Endometrial microvascular endothelial cells (primary cell): ENCODE data around the gene PYGB. TPM values are rescaled to one million over a fixed set of nuclear protein-coding genes. Genes with fewer than 3 reads are reported as not detected.

Experiments
- in situ Hi-C: cut with HindIII; loops from 2 replicates; pipeline ENCODE4 v1.10.0; 2017; ENCODE audit warnings: low sequenced_read_pairs, low pct_unique_long_range_greater_than_20kb; ENCODE audit errors: inconsistent ontology term
- total RNA-seq: library from RNA; depleted of rRNA; stranded (reverse); fragments of >200 nt; gene quantifications from one replicate; pipeline ENCODE4 v1.2.3, GENCODE V29; 2015; ENCODE audit errors: inconsistent ontology term

PYGB gene
- total RNA-seq, 1 donor from 2014 or later, result 126 TPM

DNA sequence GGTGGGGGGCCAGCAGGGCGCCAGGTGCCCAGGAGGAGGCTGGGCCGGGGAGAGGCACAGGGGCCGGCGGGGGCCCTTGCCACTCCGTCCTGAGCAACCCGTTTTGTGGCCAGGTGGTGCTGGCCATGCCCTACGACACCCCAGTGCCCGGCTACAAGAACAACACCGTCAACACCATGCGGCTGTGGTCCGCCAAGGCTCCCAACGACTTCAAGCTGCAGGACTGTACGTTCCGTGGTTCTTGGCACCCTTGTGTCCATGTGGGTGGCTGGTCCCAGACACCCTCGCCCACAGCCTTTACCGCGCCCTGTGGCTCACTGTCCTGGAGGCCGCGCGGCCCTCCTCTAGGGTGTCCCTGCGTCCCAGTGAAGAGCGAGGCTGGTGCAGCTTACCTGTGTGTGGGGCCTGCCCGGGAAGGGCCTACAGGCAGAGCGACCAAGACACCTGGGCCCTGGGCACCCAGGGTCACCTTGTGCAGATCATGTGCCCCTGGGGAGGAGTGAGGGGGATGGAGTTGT lies 28.7 kb downstream of the PYGB start:
- in situ Hi-C loops, result no loop called here

DNA sequence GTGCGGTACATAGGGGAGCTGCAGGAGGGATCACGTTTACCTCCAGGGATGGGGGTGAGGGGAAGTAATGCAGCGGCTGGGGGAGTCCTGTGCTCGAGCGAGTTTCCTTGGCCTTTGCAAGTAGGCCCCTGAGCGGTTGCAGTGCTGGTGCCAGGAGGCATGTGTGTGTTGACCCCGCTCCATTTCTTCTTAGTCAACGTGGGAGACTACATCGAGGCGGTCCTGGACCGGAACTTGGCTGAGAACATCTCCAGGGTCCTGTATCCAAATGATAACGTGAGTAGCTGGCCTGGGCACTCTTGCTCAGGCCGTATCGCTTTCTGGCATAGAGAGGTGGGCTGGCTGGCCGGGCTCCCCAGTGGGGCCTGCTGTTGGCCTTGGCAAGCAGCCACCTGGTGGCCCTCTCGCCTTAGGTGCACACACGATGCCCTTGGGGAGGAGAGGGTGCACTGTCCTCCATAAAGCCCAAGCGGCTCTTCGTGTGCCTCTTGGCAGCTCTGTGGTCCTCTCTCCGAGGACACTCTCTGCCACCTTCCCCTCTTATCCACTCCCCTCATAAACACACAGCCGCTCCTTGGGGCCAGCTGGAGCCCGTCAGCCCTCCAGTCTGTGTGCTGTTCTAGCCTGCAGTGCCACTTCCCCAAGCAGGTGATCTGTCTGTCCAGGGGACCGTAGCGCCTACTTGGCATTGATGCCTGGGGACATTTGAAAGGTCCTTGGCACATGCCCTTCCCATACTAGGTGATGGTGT lies 29.3 kb downstream of the PYGB start:
- in situ Hi-C loops, result no loop called here

DNA sequence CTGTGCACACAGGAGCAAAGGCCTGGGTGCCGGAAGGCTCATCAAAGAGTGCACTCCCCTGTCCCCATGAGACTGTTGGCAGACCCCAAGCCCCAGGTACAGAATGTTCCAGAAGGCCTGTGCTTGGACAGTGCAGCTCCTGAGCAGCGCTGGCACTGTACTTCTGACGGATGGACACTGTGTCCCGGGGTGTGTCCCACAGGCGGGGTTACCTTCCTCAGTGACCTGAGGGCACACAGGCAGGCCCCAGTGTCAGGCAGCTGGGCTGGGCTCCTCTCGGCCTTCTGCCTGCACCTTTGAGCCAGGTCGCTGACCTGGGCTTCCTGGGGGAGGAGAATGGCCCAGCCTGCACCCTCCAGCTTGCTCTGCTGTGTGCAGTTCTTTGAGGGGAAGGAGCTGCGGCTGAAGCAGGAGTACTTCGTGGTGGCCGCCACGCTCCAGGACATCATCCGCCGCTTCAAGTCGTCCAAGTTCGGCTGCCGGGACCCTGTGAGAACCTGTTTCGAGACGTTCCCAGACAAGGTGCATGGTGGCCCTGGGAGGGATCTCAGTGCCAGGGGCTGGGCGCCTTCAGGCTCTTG lies 30.1 kb downstream of the PYGB start:
- in situ Hi-C loops, result no loop called here

DNA sequence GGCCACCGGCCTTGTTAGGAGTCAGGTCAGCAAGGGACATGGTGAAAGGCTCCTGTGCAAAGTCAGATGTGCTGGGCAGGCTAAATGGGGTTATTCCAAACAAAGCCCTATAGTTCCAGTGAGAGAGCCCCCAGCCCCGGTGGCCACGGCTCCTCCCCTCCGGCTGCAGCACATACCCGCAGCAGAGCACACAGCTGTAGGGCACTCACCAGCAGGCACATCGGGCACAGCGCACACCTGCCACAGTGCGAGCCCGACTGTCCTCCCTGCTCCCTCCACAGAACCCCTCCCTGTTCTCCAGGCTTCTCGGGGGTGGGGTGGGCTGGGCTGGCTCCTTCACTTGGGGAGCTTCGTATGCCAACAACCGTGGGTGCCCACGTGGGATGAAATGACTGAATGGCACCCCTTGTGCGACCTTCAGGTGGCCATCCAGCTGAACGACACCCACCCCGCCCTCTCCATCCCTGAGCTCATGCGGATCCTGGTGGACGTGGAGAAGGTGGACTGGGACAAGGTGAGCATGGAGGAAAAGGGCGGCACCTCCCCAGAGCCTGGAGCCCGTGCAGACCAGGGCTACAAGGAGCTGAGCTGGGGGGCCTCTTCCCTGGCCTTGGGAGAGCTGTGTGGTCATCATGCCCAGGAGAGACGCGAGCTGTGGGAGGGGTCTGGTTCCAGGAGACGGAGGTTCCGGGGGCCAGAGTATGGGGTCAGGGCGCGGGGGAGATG lies 30.9 kb downstream of the PYGB start:
- in situ Hi-C loops, result no loop called here

DNA sequence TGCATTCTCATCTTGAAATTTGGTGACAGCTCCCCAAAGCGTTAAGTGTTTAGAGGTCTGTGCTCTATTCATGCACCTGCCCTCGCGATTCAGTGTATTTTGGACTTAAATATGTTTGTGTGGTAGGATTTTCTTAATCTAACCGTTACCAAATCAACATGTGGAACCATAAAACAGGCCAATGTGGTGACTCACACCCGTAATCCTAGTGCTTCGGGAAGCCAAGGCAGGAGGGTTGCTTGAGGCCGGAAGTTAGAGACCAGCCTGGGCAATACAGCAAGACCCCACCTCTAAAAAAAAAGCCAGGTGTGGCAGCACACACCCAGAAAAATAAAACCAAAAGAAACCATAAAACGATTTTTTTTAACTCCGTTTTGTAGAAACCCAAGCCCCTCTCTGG lies 31.5 kb downstream of the PYGB start:
- in situ Hi-C loops, result no loop called here

DNA sequence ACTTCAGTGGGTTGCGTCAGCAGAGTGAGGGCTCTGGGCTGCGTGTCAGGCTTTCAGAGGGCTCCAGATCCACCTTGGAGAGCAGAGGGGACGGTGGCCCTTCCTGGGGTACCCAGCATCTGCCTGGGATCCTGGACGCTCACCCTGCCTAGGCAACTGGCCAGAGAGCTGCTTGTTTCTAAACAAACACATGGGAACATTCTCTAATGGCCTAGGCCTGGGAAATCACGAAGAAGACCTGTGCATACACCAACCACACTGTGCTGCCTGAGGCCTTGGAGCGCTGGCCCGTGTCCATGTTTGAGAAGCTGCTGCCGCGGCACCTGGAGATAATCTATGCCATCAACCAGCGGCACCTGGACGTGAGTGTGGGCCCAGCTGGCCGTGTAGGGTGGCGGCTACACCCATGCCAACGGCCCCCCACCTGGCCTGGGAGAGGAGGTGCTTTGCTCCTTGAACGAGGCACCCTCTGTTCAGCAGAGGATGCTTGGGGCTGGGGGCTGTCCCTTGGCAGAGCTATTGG lies 32.2 kb downstream of the PYGB start:
- in situ Hi-C loops, result no loop called here

DNA sequence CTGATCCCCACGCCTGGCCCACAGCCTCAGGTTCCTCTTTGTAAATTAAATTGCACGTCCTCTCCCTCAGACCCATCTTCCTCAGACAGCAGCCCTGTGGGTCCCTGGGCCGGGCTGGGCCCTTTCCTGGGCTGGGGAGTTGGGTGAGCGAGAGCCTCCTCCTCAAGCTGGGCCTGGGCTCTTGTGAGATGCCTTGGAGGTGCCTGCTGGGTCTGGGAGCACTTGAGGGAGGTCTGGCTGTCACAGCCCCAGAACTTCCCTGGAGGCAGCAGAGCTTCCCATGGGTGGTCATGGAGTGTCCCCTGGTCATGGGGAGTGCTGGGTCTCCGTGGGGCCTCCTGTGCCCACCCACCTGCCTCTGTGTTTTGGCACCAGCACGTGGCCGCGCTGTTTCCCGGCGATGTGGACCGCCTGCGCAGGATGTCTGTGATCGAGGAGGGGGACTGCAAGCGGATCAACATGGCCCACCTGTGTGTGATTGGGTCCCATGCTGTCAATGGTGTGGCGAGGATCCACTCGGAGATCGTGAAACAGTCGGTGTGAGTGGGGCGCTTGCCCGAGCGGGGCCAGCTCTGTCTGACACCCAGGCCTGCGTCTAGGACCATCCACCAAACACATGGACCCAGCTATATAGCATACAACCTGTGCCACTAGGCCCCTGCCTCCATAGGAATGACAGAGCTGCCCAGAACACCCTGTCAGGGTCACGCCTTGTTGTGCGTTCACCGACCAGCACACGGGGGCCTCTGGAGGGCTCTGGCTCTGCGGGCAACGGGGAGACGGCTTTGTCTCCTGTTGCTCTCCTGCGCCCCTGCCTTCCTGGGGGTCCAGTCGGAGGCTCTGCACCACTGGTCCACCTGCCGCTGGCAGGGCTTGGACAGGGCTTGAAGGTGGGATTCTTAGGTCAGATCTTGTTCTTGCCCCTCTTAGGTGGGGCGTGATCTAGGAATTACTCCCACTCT lies 33.0 kb downstream of the PYGB start:
- in situ Hi-C loops, result no loop called here

DNA sequence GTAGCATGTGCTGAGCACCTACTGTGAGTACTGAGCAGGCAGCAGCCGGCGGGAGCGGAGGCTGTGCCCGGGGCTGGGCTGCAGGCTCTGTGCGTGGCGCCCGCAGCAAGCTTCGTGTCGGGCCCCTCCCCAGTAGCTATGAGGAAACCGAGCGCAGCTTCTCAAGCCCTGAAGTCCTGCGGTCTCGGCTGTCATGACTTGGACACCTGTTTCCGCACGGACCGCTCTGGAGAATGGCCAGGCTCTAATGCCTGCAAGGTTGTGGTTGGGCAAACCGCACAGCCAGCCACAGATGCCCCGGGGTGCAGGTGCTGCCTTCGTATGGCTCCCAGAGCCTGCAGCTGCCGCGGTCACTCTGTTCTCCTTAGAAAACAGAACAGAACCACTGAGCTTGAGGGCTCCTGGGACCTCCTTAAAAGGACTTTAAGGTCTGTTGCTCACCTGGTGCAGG lies 33.7 kb downstream of the PYGB start:
- in situ Hi-C loops, result no loop called here

DNA sequence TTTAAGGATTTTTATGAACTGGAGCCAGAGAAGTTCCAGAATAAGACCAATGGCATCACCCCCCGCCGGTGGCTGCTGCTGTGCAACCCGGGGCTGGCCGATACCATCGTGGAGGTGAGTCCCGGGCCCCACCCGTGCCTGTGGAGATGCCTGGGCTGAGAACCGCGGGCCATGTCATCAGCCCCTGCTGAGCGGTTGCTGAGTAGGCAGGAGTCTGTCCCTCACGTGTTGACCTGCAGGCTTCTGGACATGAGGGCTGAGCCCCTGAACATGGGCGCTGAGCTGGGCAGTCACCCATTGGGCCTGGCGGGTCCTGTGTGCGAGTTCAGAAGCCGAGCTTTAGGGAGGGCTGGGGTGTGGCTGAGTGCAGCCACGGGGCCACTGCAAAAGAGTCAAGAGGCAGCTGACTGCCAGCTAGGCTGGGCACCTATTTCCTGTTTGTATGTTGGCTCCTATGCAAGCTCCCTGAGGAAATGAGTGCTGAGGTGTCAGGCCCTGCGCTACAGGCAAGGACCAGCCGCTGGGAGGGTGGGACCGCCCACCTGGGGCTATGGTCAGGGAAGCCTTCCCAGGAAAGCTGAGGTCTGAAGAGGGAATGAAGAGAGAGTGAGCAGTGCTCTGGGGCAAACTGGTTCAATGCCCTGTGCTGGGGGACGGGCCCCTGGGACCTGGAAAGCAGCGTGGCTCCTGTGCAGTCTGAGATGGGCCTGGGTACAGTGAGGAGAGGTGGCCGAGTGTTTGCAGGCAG lies 34.3 kb downstream of the PYGB start:
- in situ Hi-C loops, result no loop called here

DNA sequence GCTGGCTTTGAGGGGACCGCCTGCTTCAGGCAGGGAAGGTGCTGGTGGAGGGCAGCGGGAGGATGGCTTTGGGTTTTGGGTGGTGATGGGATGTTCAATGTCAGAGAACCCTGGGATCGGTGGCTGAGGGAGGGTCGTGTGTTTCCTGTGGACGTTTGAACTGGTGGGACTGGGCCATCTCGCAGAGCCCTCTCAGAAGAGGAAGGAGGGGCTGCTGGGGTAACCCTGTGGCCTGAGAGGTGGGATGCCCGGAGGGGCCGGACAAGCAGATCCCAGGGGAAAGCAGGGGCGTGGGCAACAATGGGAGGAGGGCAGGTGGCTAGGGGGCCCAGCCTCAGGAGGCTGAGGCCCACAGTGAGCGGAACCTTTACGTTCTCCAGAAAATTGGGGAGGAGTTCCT lies 34.9 kb downstream of the PYGB start:
- in situ Hi-C loops, result no loop called here

DNA sequence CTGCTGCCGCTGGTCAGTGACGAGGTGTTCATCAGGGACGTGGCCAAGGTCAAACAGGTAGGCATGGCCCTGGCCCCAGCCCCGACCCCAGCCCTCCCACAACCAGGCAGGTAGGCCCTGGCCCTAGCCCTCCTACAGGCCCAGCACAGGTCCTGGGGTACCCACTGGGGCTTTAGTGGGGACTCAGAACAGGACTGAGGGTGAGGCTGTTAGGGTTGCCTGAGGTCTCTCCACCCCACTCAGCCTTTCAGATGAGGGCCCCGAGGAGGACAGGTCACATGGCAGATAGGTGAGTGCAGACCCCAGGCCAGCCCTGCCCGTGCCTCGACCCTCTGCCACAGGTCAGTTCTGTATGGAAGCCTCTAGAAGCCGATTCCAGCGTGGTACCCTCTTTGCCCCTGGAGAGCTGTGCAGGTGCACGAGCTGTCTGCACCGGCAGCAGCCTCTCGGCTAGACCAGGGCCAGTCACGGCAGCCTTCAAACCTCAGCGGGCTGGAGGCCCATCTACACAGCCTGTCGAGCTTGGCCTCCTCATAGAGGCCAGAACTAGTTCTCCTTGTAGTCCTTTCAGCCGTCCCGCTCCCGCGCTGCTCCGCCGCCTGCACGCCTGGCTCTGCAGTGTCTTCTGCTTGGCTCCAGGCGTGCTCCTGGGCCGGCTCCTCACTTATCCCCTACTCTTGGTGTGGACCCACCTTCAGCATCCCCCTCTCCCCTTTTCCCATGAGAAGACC lies 35.5 kb downstream of the PYGB start:
- in situ Hi-C loops, result no loop called here

DNA sequence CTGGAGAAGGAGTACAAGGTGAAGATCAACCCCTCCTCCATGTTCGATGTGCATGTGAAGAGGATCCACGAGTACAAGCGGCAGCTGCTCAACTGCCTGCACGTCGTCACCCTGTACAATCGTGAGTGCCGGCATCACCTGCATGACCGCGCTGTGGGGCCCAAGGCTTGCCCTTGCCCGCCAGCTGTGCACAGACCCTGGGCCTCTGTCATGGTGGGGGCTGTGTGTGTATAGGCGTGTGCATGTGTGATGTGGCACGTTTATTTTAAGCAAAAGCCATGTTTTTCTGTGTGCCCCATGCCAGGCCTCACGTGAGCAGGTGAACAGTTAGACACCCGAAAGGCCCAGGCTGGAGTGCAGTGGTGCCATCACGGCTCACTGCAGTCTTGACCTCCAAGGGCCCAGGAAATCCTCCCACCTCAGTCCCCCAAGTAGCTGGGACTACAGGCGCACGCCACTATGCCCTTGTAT lies 36.3 kb downstream of the PYGB start:
- in situ Hi-C loops, result no loop called here

DNA sequence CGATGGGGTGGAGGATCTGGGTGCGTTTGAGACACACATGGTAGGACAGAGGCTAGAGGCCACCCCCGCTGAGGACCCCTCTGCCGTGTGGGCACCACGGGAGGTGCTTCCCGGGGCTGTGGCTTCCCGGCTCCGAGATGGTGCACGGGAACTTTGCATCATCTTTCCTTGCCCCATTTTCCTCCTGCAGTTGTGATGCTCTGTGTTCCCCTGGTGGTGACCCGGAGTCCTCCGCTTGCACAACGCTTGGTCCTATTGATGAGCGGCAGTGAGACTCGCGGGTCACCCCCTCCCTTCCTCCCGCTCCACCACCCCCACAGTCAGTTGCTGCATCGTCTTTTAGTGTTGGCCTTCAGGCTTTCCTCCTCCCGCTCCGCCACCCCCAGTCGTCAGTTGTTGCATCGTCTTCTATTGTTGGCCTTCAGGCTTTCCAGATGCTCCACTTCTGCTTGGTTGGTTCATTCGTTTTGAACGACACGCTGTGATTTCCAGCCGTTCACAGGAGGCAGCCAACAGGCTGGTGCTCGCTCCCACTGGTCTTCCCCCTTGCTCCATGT lies 37.3 kb downstream of the PYGB start:
- in situ Hi-C loops, result no loop called here

DNA sequence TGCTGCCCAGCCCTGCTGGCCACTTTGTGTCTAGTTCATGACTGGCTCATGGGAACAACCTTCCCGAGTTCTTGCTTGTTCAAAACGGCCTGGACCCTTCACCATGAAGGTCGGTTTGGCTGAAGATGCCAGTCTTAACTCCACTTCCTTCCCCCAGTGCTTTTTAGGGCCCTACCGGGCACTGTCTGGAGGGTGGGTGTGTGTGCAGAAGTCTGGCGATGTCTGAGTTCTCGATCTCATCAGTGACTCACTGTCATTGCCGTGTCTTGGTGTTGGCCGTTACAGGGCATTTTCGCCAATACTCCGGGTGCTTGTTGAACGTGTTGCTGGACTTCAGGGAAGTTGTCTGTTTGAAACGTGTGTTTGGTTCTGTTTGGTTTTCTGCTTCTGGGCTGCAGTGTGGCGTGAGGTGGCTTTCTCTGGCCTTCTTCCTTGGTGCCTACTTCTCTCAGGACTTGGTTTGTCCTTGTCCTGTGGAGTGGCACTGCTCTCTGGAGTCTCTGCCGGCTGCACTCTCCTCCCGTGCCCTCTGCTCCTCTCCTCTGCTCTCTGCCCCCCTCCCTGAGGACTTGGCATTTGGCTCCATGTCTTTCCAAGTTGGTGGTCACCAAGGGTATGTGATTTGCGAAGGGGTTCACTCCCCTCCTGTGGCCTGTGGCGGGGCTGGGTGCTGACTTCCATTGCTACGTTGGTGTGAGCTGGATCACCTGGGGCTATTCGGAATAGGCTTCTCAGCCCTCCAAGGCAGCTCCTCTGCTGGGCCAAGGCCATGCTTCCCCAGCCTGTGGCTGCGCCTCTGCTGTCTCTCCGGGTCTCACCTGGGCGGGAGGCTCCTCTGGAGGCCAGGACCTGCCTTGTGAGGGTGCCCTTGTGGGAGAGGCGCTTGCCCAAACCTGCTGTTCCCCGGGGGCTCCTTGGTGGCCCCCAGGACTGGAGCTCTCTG lies 38.2 kb downstream of the PYGB start:
- in situ Hi-C loops, result no loop called here

DNA sequence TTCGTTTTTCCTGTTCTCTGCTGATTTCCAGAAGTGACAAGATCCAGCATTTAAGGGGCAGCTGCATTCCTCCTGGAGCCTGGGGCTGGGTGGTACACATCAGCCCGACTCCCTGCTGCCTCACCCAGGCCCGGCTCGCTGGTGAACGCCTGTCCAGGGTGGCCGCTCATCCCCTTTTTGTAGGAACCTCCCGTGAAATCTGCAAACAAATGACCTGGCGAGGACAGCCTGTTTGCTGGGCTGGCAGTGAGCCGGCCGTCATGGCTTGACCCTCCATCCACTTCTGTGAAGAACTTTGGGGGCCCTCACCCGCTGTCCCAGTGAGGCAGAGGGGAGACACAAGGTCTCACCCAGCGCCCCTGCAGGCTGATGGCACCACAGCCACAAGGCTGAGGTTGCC lies 39.0 kb downstream of the PYGB start:
- in situ Hi-C loops, result no loop called here
